ENCODE results near the gene SLC25A26.

DNA sequence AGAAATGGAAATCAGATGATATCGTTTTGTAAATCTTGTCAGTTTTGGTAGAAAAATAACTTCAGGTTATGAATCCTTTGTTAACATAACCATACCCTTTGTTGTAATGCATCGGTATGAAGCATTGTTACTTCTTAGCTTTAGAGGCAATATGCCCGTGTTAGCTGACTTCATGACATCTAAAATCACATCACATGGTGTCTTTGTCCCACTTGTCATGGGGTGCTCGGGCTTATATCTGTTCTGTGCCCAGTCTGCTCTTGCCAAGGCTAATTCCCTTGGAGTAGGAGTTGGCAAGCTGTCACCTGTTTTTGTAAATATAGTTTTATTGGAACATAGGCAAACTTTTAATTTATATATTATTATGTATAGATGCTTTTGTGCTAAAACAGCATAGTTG, 39.6 kb downstream of the SLC25A26 start:
- no peak for TF ChIP-seq POLR2AphosphoS5 (IDR thresholded peaks at IDR 0.05; ENCODE audit: low read depth, low read length)
- TF ChIP-seq SIN3A (IDR thresholded peaks at IDR 0.05; ENCODE audit: borderline replicate concordance, insufficient read depth, low read depth, low read length), result no peak
- no peak for TF ChIP-seq CTCF (IDR thresholded peaks at IDR 0.05)
